Activated T-helper 1 cell treated with anti-CD3 and anti-CD28 coated beads, Interleukin-2, amount 50 U/mL, for 16 hours (primary cell): ENCODE measurements around the gene PATE3.

Source experiments
- DNase-seq, 2 donors: peaks; one replicate each; pipeline ENCODE4 v3.0.0-alpha.2; 2020; ENCODE audit warnings: low read depth in 1 of 2, low spot score in 1 of 2

PATE3 gene

GRCh38 chr11:125835748-125836147 lies 47.8 kb downstream of the PATE3 start:
- no peak for DNase-seq
